ENCODE results near the gene KLK6. TPM values are rescaled to one million over a fixed set of nuclear protein-coding genes. Genes with fewer than 3 reads are reported as not detected.
A peak's percentile ranks its signal among the peaks of the same experiment; 100 is the strongest.
"Not testable (repeated sequence)": the region's sequence is repeated elsewhere in the genome, so short reads cannot be mapped to it uniquely, and the experiment has no call there.

Gene KLK6
- total RNA-seq, 1 experiment from 2014 or later: 75.0 TPM

GRCh38 chr19:50994129-50994528 lies 24.7 kb upstream of the KLK6 start:
- ATAC-seq (no peak), DNase-seq (peak; percentile 47)
- ChIA-PET CTCF (no interaction called here), POLR2A (ENCODE audit: unreplicated experiment) (no interaction called here)
- intact Hi-C loops (cut with micrococcal nuclease): no loop called here
- H3K27me3 ChIP-seq (ENCODE audit: low read length): peaks cover 3% of the 10 kb centered on the region; the same call in 1 of the 2 replicates
- no TSS peak for BruUV-seq (replicated peaks)
- H3K4me3 ChIP-seq (ENCODE audit: low read length): no peak overlapping the region
- H3K4me1 ChIP-seq (ENCODE audit: insufficient read depth, low read length): peaks cover 14% of the 10 kb centered on the region
- H3K79me2 ChIP-seq (ENCODE audit: low read length): no peaks in the 10 kb centered on the region
- H3F3A ChIP-seq (ENCODE audit: low read length, unreplicated experiment): no peaks in the 10 kb centered on the region
- no peak overlapping the region for H3K27ac ChIP-seq (ENCODE audit: low read length)
- no peak for TF ChIP-seq EZH2 (IDR thresholded peaks at IDR 0.05; ENCODE audit: low read length, unreplicated experiment)
- no peak for TF ChIP-seq CTCF (conservative IDR thresholded peaks at IDR 0.05; ENCODE audit: low read depth, low read length)
- TF ChIP-seq EZH2phosphoT487 (IDR thresholded peaks at IDR 0.05; ENCODE audit: borderline replicate concordance, low read length): no peak
- H3K9ac ChIP-seq (ENCODE audit: low read length): no peak overlapping the region
- no peaks in the 10 kb centered on the region for H3K9me3 ChIP-seq (ENCODE audit: low read length)
- no peak overlapping the region for H2AFZ ChIP-seq (ENCODE audit: low read length)
- no peaks in the 10 kb centered on the region for H3K9me2 ChIP-seq (replicated peaks; ENCODE audit: low read length)
- no peaks in the 10 kb centered on the region for H4K20me1 ChIP-seq (ENCODE audit: low read length)
- H3K36me3 ChIP-seq (ENCODE audit: low read depth, low read length): no peaks in the 10 kb centered on the region
- H3K4me2 ChIP-seq (ENCODE audit: low read length): no peak overlapping the region

DNA sequence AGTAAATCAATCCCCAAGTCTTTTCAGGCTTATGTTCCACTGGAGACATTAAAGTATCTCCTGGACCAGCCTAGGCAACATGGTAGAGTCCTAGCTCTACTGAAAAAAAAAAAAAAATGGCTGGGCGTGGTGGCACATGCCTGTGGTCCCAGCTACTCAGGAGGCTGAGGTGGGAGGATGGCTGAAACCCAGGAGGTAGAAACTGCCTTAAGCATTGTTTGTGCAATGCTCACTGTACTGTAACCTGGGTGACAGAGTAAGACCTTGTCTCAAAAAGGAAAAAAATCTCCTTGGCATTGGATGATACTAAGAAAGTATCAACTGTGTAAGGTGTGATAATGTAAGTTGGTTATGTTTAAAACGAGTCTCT lies 23.3 kb upstream of the KLK6 start:
- H3K9me3 ChIP-seq (ENCODE audit: low read length): no peaks in the 10 kb centered on the region
- H3K27ac ChIP-seq (ENCODE audit: low read length): peak overlapping the region; percentile 72
- no peak overlapping the region; the same call in 1 of the 2 replicates for H3K9ac ChIP-seq (ENCODE audit: low read length)
- H3K4me3 ChIP-seq (ENCODE audit: low read length): no peak overlapping the region
- H3K4me1 ChIP-seq (ENCODE audit: insufficient read depth, low read length): peaks cover 14% of the 10 kb centered on the region
- H3K36me3 ChIP-seq (ENCODE audit: low read depth, low read length): no peaks in the 10 kb centered on the region
- peak overlapping the region; percentile 14; the same call in 1 of the 2 replicates for H3K4me2 ChIP-seq (ENCODE audit: low read length)
- H3K79me2 ChIP-seq (ENCODE audit: low read length): no peaks in the 10 kb centered on the region
- H4K20me1 ChIP-seq (ENCODE audit: low read length): no peaks in the 10 kb centered on the region
- peak overlapping the region; percentile 36 for H2AFZ ChIP-seq (ENCODE audit: low read length)
- peak; percentile 73 for DNase-seq
- intact Hi-C loops (cut with micrococcal nuclease): no loop called here
- ChIA-PET CTCF (no interaction called here), POLR2A (ENCODE audit: unreplicated experiment) (no interaction called here)
- H3K9me2 ChIP-seq (replicated peaks; ENCODE audit: low read length): no peaks in the 10 kb centered on the region
- peaks cover 2% of the 10 kb centered on the region; the same call in 1 of the 2 replicates for H3K27me3 ChIP-seq (ENCODE audit: low read length)
- ATAC-seq: no peak
- no TSS peak for BruUV-seq (replicated peaks)
- TF ChIP-seq EZH2 (IDR thresholded peaks at IDR 0.05; ENCODE audit: low read length, unreplicated experiment): no peak
- TF ChIP-seq EZH2phosphoT487 (IDR thresholded peaks at IDR 0.05; ENCODE audit: borderline replicate concordance, low read length): no peak
- no peak for TF ChIP-seq CTCF (conservative IDR thresholded peaks at IDR 0.05; ENCODE audit: low read depth, low read length)
- no peaks in the 10 kb centered on the region for H3F3A ChIP-seq (ENCODE audit: low read length, unreplicated experiment)

GRCh38 chr19:50984416-50984815 lies 15.0 kb upstream of the KLK6 start:
- H3K27ac ChIP-seq (ENCODE audit: low read length); H3F3A ChIP-seq (ENCODE audit: low read length, unreplicated experiment); H3K36me3 ChIP-seq (ENCODE audit: low read depth, low read length); H3K9ac ChIP-seq (ENCODE audit: low read length); DNase-seq; H3K9me2 ChIP-seq (replicated peaks; ENCODE audit: low read length); BruUV-seq (replicated peaks); H4K20me1 ChIP-seq (ENCODE audit: low read length); ATAC-seq; H3K4me2 ChIP-seq (ENCODE audit: low read length); H3K79me2 ChIP-seq (ENCODE audit: low read length); intact Hi-C loops (cut with micrococcal nuclease); CTCF ChIA-PET; H3K4me3 ChIP-seq (ENCODE audit: low read length); H3K9me3 ChIP-seq (ENCODE audit: low read length); H2AFZ ChIP-seq (ENCODE audit: low read length); H3K4me1 ChIP-seq (ENCODE audit: insufficient read depth, low read length); POLR2A ChIA-PET (ENCODE audit: unreplicated experiment); H3K27me3 ChIP-seq (ENCODE audit: low read length): not testable (repeated sequence)

Data from PC-3 (cell line).